HG03159 (cell line): ENCODE results near the gene HECTD2.
"Not testable (repeated sequence)": the region's sequence is repeated elsewhere in the genome, so short reads cannot be mapped to it uniquely, and the experiment has no call there.

Experiments used
- ATAC-seq: cut with Tn5 transposase; IDR thresholded peaks from one replicate; pipeline ENCODE4 v1.9.1; 2021; ENCODE audit warnings: mild to moderate bottlenecking, moderate library complexity; ENCODE audit not compliant: unreplicated experiment

Gene HECTD2

GRCh38 chr10:91410638-91411371 is 661 bp downstream of the HECTD2 start:
- no peak for ATAC-seq

- no peak for ATAC-seq
These were observed 1.5 kb downstream of the HECTD2 start for GRCh38 chr10:91411621-91412020.

DNA sequence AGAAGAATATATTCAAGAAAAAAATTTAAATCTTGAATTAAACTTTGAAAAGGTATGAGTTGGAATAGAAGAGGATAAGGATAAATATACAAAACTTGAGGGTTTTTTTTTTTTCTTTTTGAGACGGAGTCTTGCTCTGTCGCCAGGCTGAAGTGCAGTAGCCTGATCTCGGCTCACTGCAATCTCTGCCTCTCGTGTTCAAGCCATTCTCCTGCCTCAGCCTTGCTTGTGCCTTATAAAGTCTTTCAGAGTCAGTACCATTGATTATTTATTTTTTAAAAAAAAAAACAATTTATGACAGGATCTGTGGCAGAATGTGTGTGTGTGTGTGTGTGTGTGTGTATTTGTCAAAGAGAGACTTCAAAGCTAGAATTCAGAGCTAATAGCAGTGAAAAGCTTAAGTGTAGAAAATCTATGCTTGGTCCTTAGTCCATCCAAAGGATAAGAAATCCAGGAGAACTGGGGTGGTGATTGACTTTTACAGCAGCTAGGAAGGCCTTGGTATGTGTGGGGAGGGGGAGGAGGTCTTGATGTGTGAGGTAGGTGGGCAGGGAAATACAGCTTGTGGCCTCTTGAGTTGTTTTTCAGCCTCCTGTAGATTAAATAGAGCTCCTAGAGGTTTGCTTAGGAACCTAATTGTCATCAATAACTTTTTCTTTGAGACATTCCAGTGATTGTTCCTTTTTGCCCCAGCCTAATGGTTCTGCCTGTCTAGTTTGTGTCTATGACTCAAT is 2.4 kb downstream of the HECTD2 start:
- ATAC-seq = no peak

DNA sequence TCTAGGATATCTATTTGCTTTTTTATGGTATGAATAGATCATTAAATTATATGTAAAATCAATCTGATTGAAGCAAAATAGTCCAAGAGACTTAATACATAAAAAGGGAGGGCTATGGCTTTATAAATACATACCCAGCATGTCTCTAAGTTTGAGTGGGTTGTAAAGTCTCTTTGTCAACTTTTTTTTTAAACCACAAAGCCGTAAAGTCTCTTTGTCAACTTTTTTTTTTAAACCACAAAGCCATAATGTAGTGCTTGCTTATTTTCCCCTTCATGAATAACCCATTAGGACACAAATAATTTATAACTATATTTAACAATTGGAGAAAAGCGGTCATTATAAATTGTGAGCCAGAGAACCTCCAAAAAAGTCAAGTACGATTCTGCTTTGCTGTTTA is 5.7 kb downstream of the HECTD2 start:
- ATAC-seq = no peak

- no peak for ATAC-seq
These were observed 6.3 kb downstream of the HECTD2 start for GRCh38 chr10:91416339-91416855.

- no peak for ATAC-seq
These were observed 8.3 kb downstream of the HECTD2 start for GRCh38 chr10:91418416-91418815.

- ATAC-seq = no peak
These were observed 10.7 kb downstream of the HECTD2 start for GRCh38 chr10:91420868-91421267.

- ATAC-seq = no peak
These were observed 12.8 kb downstream of the HECTD2 start for GRCh38 chr10:91422915-91423314.

- ATAC-seq = no peak
These were observed 13.9 kb downstream of the HECTD2 start for GRCh38 chr10:91424016-91424415.

GRCh38 chr10:91432175-91432574 is 22.0 kb downstream of the HECTD2 start:
- no peak for ATAC-seq

GRCh38 chr10:91433620-91434019 is 23.5 kb downstream of the HECTD2 start:
- ATAC-seq = no peak

GRCh38 chr10:91434041-91434440 is 23.9 kb downstream of the HECTD2 start:
- ATAC-seq = no peak

DNA sequence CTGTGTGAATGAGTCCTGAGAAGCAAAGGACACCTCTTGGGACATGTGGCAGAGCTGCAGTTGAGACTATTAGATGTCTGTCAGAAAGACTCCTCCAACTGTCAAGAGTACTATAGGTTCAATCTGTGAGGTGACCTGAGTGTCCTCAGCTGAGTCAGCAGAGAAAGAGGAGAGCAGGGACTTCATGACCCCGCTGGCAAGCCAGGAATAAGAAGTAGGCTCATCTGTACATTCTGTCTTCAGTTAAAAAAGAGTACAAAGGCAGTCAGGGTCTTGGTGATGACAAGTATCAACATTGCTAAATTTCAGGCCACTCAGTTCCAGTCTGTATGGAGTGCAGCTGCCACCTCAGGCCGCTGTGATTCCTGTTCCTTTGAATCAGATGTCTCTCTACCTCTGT is 25.1 kb downstream of the HECTD2 start:
- no peak for ATAC-seq

- not testable (repeated sequence) for ATAC-seq
These were observed 28.1 kb downstream of the HECTD2 start for GRCh38 chr10:91438228-91438627.

DNA sequence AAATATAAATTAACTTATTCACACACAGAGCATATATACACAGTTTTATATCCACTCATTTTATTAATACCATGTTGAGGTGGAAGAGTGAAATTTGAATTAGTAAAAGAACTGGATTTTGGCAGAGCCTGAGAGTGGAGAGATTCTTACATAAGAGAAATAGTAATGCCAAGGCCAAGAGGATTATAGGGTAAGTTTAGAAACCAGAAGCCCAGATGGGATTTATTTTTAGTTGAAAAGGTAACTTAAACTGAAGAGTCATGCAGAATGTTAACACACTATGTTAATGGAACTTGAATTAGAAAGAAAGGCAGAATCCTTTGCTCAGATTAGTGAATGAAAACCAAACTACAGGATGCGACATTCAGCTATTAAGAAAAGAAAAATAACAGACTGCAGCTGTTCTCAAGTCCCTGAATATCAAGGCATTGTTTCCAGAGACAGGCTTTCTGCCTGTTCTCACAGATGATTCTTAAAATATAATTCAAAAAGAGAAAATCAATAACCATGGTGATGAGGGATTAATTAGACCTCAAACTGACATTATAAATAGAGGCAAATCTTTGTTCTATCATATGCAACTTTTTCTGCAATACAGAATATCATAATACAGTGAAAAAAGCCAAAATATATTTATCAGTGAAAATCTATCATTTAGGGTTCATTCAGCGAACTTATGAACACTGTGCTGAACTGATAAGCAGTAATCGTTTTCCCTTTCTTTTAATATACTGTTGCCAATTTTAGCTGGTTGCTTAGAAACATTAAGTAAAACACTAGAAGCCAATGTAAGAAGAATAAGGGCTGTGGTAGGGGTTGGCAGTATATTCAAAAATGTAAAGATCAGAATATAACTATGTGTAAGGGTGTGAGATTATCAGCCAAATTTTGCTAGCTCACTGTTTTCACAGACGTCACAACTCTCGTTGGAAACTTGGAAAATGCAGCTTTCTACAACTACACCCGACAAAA is 34.4 kb downstream of the HECTD2 start:
- no peak for ATAC-seq

GRCh38 chr10:91452063-91452462 is 41.9 kb downstream of the HECTD2 start:
- ATAC-seq = no peak

DNA sequence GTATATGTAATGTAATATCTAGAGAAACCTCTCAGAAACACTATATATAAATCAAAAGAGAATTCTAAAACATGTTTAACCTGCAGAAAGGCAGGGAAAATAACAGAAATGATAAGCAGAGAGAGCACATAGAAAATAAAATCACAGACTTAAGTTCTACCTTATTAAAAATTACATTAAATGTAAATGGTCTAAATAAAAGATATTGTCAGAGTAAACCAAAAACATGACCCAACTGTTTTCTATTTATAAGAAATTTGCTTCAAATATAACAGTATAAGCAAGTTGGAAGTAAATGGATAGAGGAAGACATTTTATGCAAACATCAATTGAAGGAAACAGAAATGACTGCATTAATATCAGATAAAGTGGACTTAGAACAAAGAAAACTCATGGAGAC is 43.4 kb downstream of the HECTD2 start:
- ATAC-seq = no peak

GRCh38 chr10:91455135-91455534 is 45.0 kb downstream of the HECTD2 start:
- ATAC-seq = not testable (repeated sequence)

DNA sequence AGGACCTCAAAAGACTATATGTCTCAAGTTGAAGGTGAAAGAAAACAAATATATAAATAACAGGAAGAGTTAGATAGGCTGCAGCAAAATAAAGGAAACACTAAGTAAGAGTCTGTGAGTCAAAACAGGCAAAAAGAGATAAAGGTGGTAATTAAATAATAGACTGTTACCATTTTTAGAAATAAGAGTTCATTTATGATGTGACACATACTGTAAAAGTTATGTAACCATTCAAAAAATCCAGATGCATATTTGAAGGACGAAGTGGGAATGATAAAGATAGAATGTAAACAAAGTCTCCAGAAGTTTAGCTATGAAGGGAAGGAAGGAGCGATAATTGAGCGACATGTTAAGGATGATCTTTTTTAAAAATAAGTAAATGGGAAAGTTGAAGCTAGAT is 50.5 kb downstream of the HECTD2 start:
- no peak for ATAC-seq

- ATAC-seq = no peak
These were observed 52.3 kb downstream of the HECTD2 start for GRCh38 chr10:91462423-91462822.

GRCh38 chr10:91464500-91464899 is 54.4 kb downstream of the HECTD2 start:
- no peak for ATAC-seq
